Ovary (tissue), 9 donors: ENCODE measurements around the gene MYO3B. TPM values are rescaled to one million over a fixed set of nuclear protein-coding genes. Genes with fewer than 3 reads are reported as not detected.

Experiments used
- DNase-seq, 5 donors: peaks; one replicate each; pipeline ENCODE4 v3.0.0-alpha.2; 2019 to 2020
- H3K27ac ChIP-seq, 2 donors: fragments of 200-600 bp; one replicate each; pipeline versions ENCODE4 v1.5.1 to v1.8.0; 2019 to 2022
- H3K27me3 ChIP-seq: fragments of 200-600 bp; one replicate; pipeline ENCODE4 v1.8.0; 2022
- H3K36me3 ChIP-seq: fragments of 200-600 bp; sonication (generic); one replicate; pipeline ENCODE4 v1.5.1; 2019
- H3K4me1 ChIP-seq: one replicate; pipeline ENCODE4 v1.8.1; 2013; ENCODE audit warnings: mild to moderate bottlenecking, moderate library complexity; ENCODE audit not compliant: insufficient read depth
- H3K4me3 ChIP-seq: fragments of 200-600 bp; sonication (generic); one replicate; pipeline ENCODE4 v1.5.1; 2017
- H3K9me3 ChIP-seq, 2 donors: fragments of 200-600 bp in 1 of 2; sonication (generic) in 1 of 2; one replicate each; pipeline versions ENCODE4 v1.5.1 to v1.8.1; 2013 to 2019; ENCODE audit warnings: mild to moderate bottlenecking in 1 of 2, moderate library complexity in 1 of 2
- EP300 ChIP-seq: sonication (generic); formaldehyde crosslinking; IDR thresholded peaks from one replicate; pipeline ENCODE4 v1.6.1; 2017; ENCODE audit warnings: antibody characterized with exemption
- POLR2A ChIP-seq: fragments of 450-650 bp; IDR thresholded peaks from one replicate; pipeline ENCODE4 v1.6.1; 2017; ENCODE audit warnings: antibody characterized with exemption, mild to moderate bottlenecking, moderate library complexity
- WGBS, 3 donors: extraction: QIAGEN DNeasy Blood & Tissue Kit in 1 of 3; methylation state at CpG; one replicate each; pipeline versions ENCODE4 v1.1.5 to v1.1.7; 2013 to 2017; 5-methylcytosine and 5-hydroxymethylcytosine counted together
- intact Hi-C, 4 donors: fragments of 100-400 bp; cut with DNase I; formaldehyde crosslinking; loops; one replicate each; pipeline versions ENCODE4 v1.11.0 to v1.15.1; 2022 to 2023
- polyA plus RNA-seq, 2 donors: library from polyadenylated mRNA; stranded (reverse); fragments of 200-250 nt in 1 of 2; fragments of 350-450 nt in 1 of 2; fragmentation: Illumina TruSeq in 1 of 2; extraction: RNeasy Lipid Tissue Mini Kit (QIAGEN cat#74804) in 1 of 2; gene quantifications; one replicate each; pipeline ENCODE4 v1.2.3, GENCODE V29; 2013 to 2014
- total RNA-seq, 7 donors: library from RNA; depleted of rRNA in 2 of 7; stranded (reverse); fragments of >200 nt in 2 of 7; fragmentation: NEBNext Ultra II Directional in 3 of 7; extraction: Animal tissue kit (Norgen Biotek cat#: 25700) in 3 of 7; gene quantifications; one replicate each; pipeline versions ENCODE4 v1.1.0 to v1.2.4, GENCODE V29; 2016 to 2023
- TF ChIP-seq, protein P1 (sequence below), 3 donors: fragments of 450-650 bp in 2 of 3; fragments of 200-600 bp in 1 of 3; IDR thresholded peaks; one replicate each; pipeline versions ENCODE4 v1.5.1 to v1.8.0; 2016 to 2022; ENCODE audit warnings: antibody characterized with exemption in 3 of 3, mild to moderate bottlenecking in 1 of 3
- donor health status: DM: no; HTN: no; CAD: no; lungs with moderate emphysema.
- donor health status: DM: no; HTN: no; CAD: no.
- donor health status: Bipolar disorder and iron deficiency.
- donor health status: DM: yes; HTN: yes; CAD: no.
- donor health status: DM: no; HTN: no; CAD: no.
- donor health status: DM: yes; HTN: yes; CAD: no.

MYO3B gene
- total and polyA plus RNA-seq, 9 donors: 0.04 to 1.3 (median 0.12) TPM; not detected in 2

DNA sequence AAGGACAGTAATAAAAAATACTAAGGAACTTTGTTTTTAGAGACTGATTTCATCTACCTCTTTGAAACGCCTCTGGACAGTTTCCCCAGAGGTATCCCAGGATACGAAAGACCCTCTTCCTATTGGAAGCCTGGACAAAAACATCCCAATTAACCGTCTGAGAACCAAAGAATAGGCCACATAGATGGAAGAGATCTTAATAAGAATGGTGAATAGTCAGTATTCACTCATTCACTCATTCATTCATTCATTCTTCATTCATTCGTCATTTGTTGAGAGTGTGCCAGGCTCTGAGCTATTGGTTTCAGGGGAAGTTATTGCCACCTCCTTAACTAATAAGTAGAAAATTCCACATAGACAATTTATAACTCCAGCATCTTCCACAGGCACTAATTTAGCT lies 464.0 kb downstream of the MYO3B start:
- intact Hi-C loops: no loop called here
- Histone ChIP-seq H3K27ac (no peak overlapping the region), H3K4me1 (no peaks in the 10 kb centered on the region), H3K36me3 (no peaks in the 10 kb centered on the region), H3K9me3 (no peaks in the 10 kb centered on the region), H3K4me3 (no peak overlapping the region), H3K27me3 (no peaks in the 10 kb centered on the region)
- no peak for TF ChIP-seq EP300
- TF ChIP-seq, protein P1, sequence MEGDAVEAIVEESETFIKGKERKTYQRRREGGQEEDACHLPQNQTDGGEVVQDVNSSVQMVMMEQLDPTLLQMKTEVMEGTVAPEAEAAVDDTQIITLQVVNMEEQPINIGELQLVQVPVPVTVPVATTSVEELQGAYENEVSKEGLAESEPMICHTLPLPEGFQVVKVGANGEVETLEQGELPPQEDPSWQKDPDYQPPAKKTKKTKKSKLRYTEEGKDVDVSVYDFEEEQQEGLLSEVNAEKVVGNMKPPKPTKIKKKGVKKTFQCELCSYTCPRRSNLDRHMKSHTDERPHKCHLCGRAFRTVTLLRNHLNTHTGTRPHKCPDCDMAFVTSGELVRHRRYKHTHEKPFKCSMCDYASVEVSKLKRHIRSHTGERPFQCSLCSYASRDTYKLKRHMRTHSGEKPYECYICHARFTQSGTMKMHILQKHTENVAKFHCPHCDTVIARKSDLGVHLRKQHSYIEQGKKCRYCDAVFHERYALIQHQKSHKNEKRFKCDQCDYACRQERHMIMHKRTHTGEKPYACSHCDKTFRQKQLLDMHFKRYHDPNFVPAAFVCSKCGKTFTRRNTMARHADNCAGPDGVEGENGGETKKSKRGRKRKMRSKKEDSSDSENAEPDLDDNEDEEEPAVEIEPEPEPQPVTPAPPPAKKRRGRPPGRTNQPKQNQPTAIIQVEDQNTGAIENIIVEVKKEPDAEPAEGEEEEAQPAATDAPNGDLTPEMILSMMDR (IDR thresholded peaks at IDR 0.05): no peak
- TF ChIP-seq POLR2A: no peak
- no peak for DNase-seq
- WGBS, 3 donors: 80 to 82% (median 82%) methylated on average over 4 of the region's 4 CpGs

DNA sequence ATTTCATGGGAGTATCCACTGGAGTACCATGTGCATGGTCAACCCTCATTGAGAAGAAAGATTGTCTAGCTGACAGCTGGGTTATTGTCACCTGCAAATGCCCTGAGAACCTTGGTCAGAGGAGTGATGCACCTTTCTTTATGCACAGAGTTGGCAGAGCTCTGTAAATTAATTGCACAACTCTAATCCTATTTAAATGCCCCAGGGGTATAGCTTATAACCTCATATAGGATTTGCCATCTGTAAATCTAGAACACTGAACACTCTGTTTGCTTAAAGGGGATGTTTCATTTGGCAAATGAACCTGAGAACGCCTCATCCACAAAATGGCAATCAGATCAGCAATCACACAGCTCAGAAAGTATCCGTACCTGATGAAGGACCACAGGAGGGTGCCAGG lies 465.4 kb downstream of the MYO3B start:
- Histone ChIP-seq H3K36me3 (no peaks in the 10 kb centered on the region), H3K9me3 (no peaks in the 10 kb centered on the region), H3K4me3 (no peak overlapping the region), H3K27ac (no peak overlapping the region), H3K27me3 (no peaks in the 10 kb centered on the region), H3K4me1 (no peaks in the 10 kb centered on the region)
- TF ChIP-seq, protein P1 (IDR thresholded peaks at IDR 0.05): no peak
- TF ChIP-seq EP300: no peak
- TF ChIP-seq POLR2A: no peak
- intact Hi-C loops: no loop called here
- no peak for DNase-seq
- 62 to 98% (median 93%) methylated on average over 2 of the region's 2 CpGs for WGBS, 3 donors

DNA sequence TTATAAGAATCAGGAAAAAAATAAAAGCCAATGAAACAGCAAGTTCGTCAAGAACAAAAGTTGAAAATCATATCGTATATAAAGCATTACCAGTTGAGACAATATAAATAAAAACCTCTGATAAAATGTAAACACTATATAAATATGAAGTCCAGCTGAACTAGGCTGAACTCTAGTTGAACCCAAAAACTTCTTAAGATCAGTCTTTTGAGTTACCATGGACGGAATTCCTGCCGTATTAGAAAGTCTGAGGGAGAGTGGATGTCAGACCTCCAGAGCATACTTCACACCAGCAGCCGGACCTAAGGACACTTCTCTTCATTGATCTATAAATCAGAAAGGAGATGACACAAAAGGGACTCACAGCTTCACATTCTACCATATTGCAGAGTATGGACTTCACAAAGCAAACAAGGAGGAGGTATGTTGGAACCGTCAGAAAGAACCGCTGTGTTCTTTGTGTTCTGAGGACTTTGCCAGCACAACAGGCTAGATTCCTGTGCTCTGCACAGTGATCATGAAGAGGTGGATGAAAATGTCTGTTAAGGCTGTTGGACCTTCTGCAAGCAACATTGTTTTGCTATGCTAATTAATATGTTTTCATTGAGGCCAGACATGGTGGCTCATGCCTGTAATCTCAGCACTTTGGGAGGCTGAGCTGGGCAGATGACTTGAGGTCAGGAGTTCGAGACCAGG lies 469.9 kb downstream of the MYO3B start:
- H3K27me3 ChIP-seq: no peaks in the 10 kb centered on the region
- no peaks in the 10 kb centered on the region for H3K9me3 ChIP-seq
- 46 to 65% (median 51%) methylated on average over 8 of the region's 8 CpGs for WGBS, 3 donors
- DNase-seq: no peak
- H3K27ac ChIP-seq: no peak overlapping the region
- no peak overlapping the region for H3K4me3 ChIP-seq
- peaks cover 1% of the 10 kb centered on the region for H3K4me1 ChIP-seq
- no peaks in the 10 kb centered on the region for H3K36me3 ChIP-seq
- intact Hi-C loops: no loop called here
- TF ChIP-seq, protein P1 (IDR thresholded peaks at IDR 0.05): no peak
- no peak for TF ChIP-seq POLR2A
- TF ChIP-seq EP300: no peak

DNA sequence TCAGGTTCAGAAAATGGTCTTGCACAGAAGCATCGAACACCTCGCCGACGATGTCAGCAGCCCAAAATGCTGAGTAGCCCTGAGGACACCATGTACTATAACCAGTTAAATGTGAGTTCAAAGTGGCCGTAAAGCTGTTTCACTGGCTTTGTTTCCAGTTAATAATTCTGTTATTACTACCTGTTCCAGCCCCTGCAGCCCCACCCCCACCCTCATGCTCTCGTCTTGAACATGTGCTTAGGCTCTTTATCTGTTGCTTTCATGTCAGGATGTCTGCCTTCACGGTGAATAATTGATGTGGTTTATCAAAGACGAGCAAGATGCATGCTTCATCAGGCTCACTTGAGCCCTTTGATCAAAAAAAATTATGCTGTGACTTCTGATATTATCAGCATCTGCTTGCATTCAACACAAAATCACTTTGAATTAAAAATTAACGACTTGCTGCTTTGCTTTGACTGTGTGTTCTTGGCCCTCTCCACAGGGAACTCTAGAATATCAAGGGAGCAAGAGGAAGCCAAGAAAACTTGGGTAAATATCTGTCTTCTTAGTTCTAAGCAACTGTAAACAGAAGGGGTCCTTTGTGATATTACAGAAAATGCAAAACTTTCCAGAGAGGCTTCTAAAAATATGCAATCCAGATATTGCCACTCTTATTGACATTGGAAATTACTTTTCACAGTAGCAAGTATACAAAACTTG lies 473.8 kb downstream of the MYO3B start:
- no peaks in the 10 kb centered on the region for H3K9me3 ChIP-seq
- no peak for DNase-seq
- H3K36me3 ChIP-seq: no peaks in the 10 kb centered on the region
- TF ChIP-seq EP300 (no peak), POLR2A (no peak)
- TF ChIP-seq, protein P1 (IDR thresholded peaks at IDR 0.05): no peak
- H3K4me3 ChIP-seq: no peak overlapping the region
- no peaks in the 10 kb centered on the region for H3K27me3 ChIP-seq
- 28 to 41% (median 39%) methylated on average over 9 of the region's 9 CpGs for WGBS, 3 donors
- intact Hi-C loops: no loop called here
- H3K4me1 ChIP-seq: peaks cover 1% of the 10 kb centered on the region
- no peak overlapping the region for H3K27ac ChIP-seq
